NCI-H1694 (cell line): Measurements from ENCODE around the gene CYTH1.
"Not testable (repeated sequence)": the region's sequence is repeated elsewhere in the genome, so short reads cannot be mapped to it uniquely, and the experiment has no call there.

Experiments
- DNase-seq: peaks from one replicate; lab custom pipeline; 2025; lab: John Stamatoyannopoulos, UW

The CYTH1 gene

GRCh38 chr17:78759969-78760352 lies 22.1 kb downstream of the CYTH1 start:
- peak; percentile 9 for DNase-seq

- DNase-seq: peak; percentile 56
Observed at GRCh38 chr17:78759203-78759968, 22.7 kb downstream of the CYTH1 start.

GRCh38 chr17:78753316-78754250 lies 28.5 kb downstream of the CYTH1 start:
- no peak for DNase-seq

GRCh38 chr17:78751447-78752161 lies 30.5 kb downstream of the CYTH1 start:
- DNase-seq: no peak

- not testable (repeated sequence) for DNase-seq
Observed at GRCh38 chr17:78751000-78751399, 31.1 kb downstream of the CYTH1 start.

- DNase-seq: no peak
Observed at GRCh38 chr17:78748730-78749317, 33.2 kb downstream of the CYTH1 start.

GRCh38 chr17:78748048-78748729 lies 33.9 kb downstream of the CYTH1 start:
- no peak for DNase-seq

DNA sequence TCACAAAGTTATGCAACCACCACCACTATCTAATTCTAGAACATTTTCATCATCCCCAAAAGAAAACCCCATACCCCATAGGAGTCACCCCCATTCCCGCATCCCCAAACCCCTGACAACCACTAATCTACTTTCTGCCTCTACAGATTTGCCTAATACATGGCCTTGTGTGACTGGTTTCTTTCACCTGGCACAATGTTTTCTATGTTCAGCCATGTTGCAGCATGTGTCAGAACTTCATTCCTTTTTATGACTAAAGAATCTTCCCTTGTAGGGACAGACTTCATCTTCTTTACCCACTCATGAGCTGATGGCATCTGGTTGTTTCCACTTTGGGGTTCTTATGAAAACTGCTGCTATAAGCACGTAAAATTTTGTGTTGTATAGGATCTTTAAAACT lies 34.6 kb downstream of the CYTH1 start:
- no peak for DNase-seq

- no peak for DNase-seq
Observed at GRCh38 chr17:78746949-78747269, 35.2 kb downstream of the CYTH1 start.

DNA sequence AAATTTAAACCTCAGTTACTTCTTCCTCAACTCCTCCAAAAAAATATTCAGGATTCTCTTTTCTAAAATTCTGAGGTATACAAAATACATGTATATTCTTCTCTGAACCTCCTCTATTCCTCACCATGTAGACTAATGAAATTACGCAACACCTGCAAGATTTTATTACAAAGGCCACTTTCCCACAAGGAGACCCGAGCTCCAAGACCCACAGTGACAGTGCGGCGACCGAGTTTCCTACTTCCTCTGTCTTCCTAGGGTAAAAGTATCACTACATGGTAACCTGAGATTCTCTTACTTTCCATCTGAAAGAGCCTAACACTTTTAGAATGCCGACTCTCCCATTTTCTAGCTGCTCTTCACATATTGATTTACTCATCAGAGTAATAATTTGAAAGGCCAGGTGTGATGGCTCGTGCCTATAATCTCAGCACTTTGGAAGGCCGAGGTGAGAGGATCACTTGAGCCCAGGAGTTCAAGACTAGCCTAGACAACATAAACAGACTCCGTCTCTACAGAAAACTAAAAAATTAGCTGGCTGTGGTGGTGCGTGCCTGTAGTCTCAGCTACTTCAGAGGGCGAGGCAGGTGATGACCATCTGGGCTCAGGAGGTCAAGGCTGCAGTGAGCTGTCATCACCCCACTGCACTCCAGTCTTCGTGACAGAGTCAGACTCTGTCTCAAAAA lies 35.7 kb downstream of the CYTH1 start:
- no peak for DNase-seq

GRCh38 chr17:78745407-78746088 lies 36.5 kb downstream of the CYTH1 start:
- DNase-seq: peak; percentile 54

DNA sequence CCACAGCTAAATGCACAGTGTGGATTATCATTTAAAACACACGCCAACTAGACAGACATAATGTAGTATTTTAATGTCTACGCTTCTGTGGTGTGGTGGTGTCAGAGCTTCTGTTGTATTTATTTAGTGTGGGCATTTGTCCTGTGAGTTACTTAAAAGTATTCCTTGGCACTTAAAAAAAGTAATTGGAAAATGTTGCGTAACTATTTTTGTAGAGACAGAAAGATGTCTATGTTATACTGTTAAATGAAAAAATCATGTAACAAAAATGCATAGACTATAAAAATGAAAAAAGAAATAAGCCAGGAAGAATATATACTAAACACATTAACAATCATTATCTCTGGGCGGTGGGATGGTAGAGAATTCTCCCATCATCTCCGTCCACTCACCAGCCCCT lies 39.2 kb downstream of the CYTH1 start:
- no peak for DNase-seq

DNA sequence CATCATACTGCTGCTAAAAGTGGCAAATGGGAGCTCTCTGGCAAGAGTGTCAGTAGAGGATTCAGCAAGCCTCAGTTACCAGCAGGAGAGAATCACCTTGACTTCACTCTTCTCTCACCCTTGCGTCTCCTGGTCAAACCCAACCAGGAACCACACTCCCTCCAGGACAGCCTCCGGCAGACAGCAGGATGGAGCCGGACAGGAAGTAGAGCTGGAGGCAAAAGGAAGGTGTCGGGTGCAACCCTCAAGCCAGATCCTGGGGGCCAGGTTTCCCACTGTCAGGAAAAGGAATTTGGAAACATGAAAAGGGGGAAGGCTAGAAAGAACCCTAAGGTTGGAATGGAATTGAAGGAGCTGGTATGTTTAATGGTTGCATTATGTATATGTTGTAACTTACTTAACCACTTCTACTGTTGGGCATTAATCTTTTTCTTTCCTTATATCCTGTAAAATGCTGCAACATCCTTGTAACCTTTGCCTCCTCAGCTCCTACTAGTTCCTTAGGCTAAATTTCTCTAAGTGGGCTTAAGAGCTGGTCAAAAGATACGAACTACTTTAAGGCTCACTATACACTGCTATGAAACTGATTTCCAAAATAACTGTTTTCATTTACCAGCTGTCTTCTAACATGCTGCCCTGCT lies 40.3 kb downstream of the CYTH1 start:
- DNase-seq: no peak

GRCh38 chr17:78739331-78739931 lies 42.6 kb downstream of the CYTH1 start:
- DNase-seq: no peak

GRCh38 chr17:78738698-78739097 lies 43.4 kb downstream of the CYTH1 start:
- DNase-seq: no peak

DNA sequence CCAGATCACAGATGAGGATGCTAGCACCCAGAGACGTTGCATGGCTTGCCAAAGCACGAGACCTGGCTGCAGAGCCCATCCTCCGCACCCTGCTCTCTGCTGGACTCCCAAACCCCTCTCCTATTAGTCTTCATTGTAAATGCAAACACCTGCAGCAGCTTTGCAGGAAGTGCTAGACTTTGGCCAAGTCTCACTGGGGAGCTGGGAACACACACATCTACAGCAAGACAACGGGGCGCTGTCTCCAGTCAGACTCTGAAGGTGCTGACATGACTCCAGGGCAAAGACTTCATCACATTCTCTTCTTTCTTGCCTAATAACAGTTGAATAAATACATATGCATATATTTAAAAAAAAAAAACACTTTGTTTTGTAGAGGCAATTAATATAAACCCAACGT lies 43.8 kb downstream of the CYTH1 start:
- DNase-seq: no peak

DNA sequence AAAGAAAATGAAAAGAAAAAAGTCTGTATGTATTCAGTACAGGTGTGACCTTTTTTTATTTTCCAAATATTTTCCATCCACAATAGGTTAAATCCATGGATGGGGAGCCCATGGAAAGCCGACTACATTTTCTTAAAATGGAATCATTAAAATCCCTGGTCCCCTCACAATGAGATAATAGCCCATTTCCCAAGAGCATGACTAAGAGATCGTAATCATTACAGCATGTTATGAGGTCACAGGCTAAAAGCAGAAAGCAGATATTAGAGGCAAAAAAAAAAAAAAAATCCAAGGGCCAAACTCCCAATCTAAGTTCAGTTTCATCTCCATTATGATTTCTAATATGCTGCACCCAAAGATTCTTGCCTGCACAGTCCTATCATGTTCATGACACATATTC lies 44.7 kb downstream of the CYTH1 start:
- DNase-seq: no peak

GRCh38 chr17:78736526-78737079 lies 45.5 kb downstream of the CYTH1 start:
- DNase-seq: no peak

- DNase-seq: no peak
Observed at GRCh38 chr17:78735832-78736525, 46.1 kb downstream of the CYTH1 start.
